RWPE1 (cell line): ENCODE measurements around the gene SPAM1.

ENCODE experiments used
- CTCF ChIA-PET: fragments of 350-600 bp; sonication (Branson Sonifier 250); formaldehyde crosslinking; extraction: SDS; loops from one replicate; lab custom pipeline; 2021; lab: Yijun Ruan, JAX
- POLR2A ChIA-PET: fragments of 400-600 bp; formaldehyde crosslinking; extraction: SDS; loops from one replicate; lab custom pipeline; 2020; ENCODE audit warnings: antibody characterized with exemption; ENCODE audit not compliant: low non-redundant PET; lab: Yijun Ruan, JAX
- DNase-seq: peaks from one replicate; pipeline ENCODE4 v3.0.0; 2012; ENCODE audit warnings: low spot score
- H3K27ac ChIP-seq: fragments of 450-650 bp; 2 replicates; pipeline ENCODE4 v1.5.1; 2017
- TF ChIP-seq, protein P1 (sequence below): fragments of 450-650 bp; conservative IDR thresholded peaks from 2 replicates; pipeline ENCODE4 v1.5.1; 2017; ENCODE audit warnings: low read depth, mild to moderate bottlenecking

Gene SPAM1

DNA sequence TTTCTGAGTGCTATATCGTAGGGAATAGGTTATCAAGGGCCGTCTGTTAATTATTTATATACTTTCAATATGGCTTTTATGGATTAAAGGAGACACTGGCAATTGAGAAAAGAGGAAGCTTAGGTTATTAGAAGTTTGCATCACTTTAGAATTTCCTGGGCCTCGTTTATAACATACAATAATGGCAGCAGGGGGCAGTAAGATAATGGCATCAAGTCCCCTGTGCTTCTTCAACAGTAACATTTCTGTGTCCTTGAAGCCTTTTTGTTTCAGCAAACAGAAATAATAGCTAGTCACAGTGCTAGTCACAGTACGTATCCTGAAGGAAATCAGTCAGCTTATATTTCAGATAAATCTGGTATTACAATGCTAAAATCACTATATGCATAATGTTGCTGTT lies 41.9 kb downstream of the SPAM1 start:
- no peak for DNase-seq
- TF ChIP-seq, protein P1, sequence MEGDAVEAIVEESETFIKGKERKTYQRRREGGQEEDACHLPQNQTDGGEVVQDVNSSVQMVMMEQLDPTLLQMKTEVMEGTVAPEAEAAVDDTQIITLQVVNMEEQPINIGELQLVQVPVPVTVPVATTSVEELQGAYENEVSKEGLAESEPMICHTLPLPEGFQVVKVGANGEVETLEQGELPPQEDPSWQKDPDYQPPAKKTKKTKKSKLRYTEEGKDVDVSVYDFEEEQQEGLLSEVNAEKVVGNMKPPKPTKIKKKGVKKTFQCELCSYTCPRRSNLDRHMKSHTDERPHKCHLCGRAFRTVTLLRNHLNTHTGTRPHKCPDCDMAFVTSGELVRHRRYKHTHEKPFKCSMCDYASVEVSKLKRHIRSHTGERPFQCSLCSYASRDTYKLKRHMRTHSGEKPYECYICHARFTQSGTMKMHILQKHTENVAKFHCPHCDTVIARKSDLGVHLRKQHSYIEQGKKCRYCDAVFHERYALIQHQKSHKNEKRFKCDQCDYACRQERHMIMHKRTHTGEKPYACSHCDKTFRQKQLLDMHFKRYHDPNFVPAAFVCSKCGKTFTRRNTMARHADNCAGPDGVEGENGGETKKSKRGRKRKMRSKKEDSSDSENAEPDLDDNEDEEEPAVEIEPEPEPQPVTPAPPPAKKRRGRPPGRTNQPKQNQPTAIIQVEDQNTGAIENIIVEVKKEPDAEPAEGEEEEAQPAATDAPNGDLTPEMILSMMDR, result no peak
- ChIA-PET CTCF (no interaction called here), POLR2A (no interaction called here)
- H3K27ac ChIP-seq, result no peak overlapping the region

DNA sequence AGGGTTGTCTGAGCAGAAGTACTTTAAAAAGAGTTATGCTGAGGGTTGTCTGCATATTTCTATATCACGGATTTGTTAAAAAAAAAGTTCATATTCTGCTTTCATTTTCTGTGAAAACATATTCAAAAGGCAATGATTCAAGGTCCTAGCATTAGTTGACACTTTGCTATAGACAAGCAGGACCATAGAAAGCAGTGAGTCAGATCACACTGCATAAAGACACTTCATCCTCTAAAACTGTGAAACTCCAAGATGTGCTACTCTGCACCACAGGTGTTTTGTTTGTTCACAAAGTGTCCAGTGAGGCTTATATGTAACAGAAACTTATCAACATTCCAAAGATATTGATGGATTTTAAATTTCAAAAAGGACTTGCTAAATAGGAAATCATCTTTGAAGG lies 47.0 kb downstream of the SPAM1 start:
- no peak for DNase-seq
- CTCF ChIA-PET, result no interaction called here
- POLR2A ChIA-PET, result no interaction called here
- TF ChIP-seq, protein P1, result no peak
- H3K27ac ChIP-seq, result no peak overlapping the region

GRCh38 chr7:123972831-123973230 lies 47.8 kb downstream of the SPAM1 start:
- TF ChIP-seq, protein P1, result no peak
- POLR2A ChIA-PET, result no interaction called here
- H3K27ac ChIP-seq, result no peak overlapping the region
- CTCF ChIA-PET, result no interaction called here
- DNase-seq, result no peak

GRCh38 chr7:123974326-123974908 lies 49.4 kb downstream of the SPAM1 start:
- H3K27ac ChIP-seq, result no peak overlapping the region
- CTCF ChIA-PET, result no interaction called here
- TF ChIP-seq, protein P1, result no peak
- POLR2A ChIA-PET, result no interaction called here
- no peak for DNase-seq

- no peak overlapping the region for H3K27ac ChIP-seq
- DNase-seq, result no peak
- TF ChIP-seq, protein P1, result no peak
- POLR2A ChIA-PET, result no interaction called here
- CTCF ChIA-PET, result no interaction called here
Measured at GRCh38 chr7:123975084-123975483, 50.0 kb downstream of the SPAM1 start.

DNA sequence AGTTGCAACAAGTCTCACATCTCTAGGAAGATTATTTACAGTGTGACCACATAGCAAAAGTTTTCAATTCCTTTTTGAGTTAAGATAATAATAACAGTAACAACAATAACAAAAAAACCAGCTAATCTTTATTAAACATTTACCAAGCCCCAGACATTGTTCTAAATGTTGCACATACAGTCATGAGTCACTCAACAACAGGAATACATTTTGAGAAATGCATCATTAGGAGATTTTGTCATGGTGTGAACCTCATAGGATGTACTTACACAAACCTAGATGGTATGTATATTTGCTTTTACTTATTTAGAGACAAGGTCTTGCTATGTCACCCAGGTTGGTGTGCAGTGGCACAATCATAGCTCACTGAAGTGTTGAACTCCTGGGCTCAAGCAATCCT lies 52.0 kb downstream of the SPAM1 start:
- POLR2A ChIA-PET, result no interaction called here
- no peak overlapping the region for H3K27ac ChIP-seq
- no peak for DNase-seq
- TF ChIP-seq, protein P1, result no peak
- CTCF ChIA-PET, result interaction anchor here (0.5 to 0.7 kb wide), 2 partner anchors 22 to 656 kb away, joined by 3 to 5 read pairs; no protein-coding TSS in a partner anchor

DNA sequence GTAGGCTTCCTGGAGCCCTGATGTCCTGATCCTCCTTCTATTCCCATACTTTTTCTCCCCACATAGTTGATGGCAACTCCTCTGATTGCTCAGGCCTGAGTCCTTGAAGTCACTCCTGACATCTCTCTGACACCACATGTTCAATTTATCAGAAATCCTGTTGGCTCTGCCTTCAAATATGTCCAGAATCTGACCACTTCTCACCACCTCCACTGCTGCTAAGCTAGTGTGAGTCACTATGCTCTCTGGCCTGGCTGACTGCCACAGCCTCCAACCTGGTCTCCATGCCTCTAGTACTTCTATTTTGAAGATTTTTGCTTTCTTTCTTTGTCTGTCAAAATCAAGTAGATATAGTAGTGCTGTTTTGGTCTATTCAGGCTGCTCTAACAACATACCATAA lies 54.8 kb downstream of the SPAM1 start:
- ChIA-PET POLR2A (no interaction called here), CTCF (no interaction called here)
- H3K27ac ChIP-seq, result no peak overlapping the region
- TF ChIP-seq, protein P1, result no peak
- no peak for DNase-seq
